Uterus (tissue), 2 donors: ENCODE data around the gene ASCC2.

Experiments used
- CTCF ChIP-seq, 4 experiments: fragments of 200-600 bp in 2 of 4; fragments of 450-650 bp in 2 of 4; sonication (generic) in 2 of 4; IDR thresholded peaks; one replicate each; pipeline ENCODE4 v1.5.1; 2016 to 2019; ENCODE audit warnings: antibody characterized with exemption in 4 of 4, mild to moderate bottlenecking in 2 of 4, moderate library complexity in 1 of 4
- POLR2A ChIP-seq, 2 donors: fragments of 450-650 bp; IDR thresholded peaks; one replicate each; pipeline ENCODE4 v1.6.1; 2016; ENCODE audit warnings: antibody characterized with exemption in 2 of 2, mild to moderate bottlenecking in 1 of 2, moderate library complexity in 1 of 2

- TF ChIP-seq CTCF (IDR thresholded peaks at IDR 0.05) = no peak
- no peak for TF ChIP-seq POLR2A (IDR thresholded peaks at IDR 0.05)
Observed at GRCh38 chr22:29758068-29758622, 79.9 kb downstream of the ASCC2 start.
